ENCODE measurements around the gene ZNF608.

The ZNF608 gene

DNA sequence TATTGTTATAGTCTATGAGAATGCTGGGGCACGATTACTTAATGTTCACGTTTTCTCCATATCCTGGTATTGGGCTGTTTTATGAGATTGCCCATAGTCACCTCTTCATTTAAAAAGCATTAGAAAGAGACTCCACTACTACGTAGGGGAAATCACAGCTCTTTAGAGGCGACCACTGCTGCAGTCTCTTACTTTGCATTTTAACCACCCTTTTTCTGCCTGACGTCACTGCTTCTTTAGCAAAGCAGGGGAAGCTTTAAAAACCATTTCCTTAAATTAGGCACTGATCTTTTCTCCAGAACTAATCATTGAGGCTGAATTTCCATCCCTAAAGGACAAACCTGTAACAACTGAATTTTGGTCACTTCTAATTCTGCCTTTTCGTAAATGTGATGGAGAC is 38.9 kb downstream of the ZNF608 start:
- TF ChIP-seq GATA2 (IDR thresholded peaks at IDR 0.05; ENCODE audit: low read depth, low read length): no peak
- TF ChIP-seq GATA3 (IDR thresholded peaks at IDR 0.05; ENCODE audit: low read depth, low read length): no peak

DNA sequence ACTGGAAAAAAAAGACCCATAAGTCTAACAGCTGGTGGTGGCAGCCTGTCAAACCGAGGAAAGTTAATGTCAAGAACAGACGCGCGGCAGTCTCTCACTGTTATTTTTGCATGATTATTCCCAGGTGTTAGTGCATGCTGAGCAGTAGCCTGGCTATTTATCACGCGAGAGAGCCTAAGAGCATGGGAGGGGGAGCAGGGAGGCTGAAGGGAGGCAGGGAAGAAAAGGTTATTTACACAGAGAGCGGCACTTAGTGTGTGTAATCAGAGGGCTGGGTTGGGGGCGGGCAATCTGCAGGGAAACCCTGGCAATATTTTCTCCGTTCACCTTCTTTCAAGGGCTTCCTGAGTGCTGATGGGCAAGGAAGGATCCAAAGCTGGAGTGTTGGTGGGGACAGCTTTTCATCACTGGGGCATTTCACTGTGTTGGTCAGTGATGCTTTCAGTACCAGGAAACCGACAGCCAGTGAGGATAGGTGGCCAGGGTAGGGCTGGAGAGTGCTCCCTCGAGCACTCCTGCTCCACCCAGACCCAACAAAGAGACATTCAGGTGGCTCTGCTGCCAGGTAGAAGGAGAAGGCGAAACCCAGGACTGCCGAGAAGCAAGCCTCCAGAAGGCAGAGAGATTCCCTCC is 39.6 kb downstream of the ZNF608 start:
- TF ChIP-seq GATA2 (IDR thresholded peaks at IDR 0.05; ENCODE audit: low read depth, low read length) (no peak), GATA3 (IDR thresholded peaks at IDR 0.05; ENCODE audit: low read depth, low read length) (no peak)

DNA sequence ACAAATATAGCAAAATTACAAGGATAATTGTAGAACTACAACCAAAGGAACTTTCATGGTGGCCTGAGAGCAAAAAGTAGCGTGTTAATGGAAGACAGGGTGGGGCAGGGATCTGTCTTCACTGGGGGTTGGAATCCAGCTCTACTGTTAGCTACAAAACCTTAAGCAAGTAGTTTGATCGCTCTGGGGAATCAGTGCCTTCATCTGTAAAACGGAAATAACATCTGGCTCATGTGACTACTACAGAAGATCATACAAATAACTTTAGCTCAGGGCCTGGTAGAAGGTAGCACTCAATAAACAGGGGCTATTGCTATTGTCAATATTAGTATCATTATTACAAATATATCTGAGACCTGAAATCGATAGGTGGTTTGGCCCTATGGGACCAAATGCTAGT is 40.4 kb downstream of the ZNF608 start:
- no peak for TF ChIP-seq GATA3 (IDR thresholded peaks at IDR 0.05; ENCODE audit: low read depth, low read length)
- TF ChIP-seq GATA2 (IDR thresholded peaks at IDR 0.05; ENCODE audit: low read depth, low read length): no peak

DNA sequence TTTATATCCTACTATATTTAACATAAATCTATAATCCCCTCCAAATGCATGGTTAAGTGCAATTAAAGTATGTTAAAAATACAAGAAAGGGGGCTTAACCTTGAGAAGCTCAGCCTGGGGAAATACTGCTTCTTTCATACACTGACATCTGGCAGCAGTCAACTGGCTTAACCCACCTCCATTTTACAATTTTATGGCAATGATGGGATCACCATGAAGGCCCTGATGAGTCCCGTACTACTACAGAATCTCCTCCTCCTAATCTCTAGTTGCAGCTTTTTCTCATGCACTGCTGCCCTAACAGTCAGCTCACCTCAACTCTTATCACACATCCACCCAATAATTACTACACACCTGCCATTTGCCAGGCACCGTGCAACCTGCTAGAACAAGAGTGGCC is 40.9 kb downstream of the ZNF608 start:
- TF ChIP-seq GATA2 (IDR thresholded peaks at IDR 0.05; ENCODE audit: low read depth, low read length) (no peak), GATA3 (IDR thresholded peaks at IDR 0.05; ENCODE audit: low read depth, low read length) (no peak)

DNA sequence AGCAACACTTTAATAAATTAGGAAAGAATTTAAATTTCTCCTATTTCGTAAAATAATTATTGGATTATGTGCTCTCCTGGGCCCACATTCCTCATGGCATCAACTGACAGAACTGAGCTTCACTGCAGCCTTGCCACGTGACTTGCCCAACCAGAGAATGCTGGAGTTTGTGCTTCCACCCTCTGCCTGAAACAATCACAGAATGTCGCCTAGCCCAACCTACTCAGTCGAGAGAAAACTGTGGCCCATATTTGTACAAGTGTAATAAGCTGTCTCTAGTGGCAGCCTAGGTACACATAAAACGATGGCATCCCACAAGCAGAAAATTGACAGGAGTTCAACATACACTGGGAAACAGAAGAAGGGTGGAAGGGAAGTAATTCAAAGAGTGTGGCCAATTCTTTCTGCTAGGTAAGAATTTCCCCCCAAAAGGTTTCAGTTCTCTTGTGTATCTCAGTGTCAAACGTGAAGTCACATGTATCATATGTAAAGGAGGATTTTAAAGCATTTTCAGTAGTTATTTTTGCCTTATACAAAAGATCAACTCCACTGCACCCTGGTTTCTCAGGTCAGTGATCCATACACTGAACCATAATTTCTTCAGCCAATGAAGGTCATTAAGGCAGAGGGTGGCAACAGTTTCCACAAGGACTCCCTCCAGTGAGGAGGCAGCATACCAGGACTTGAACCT is 41.7 kb downstream of the ZNF608 start:
- TF ChIP-seq GATA3 (IDR thresholded peaks at IDR 0.05; ENCODE audit: low read depth, low read length) (no peak), GATA2 (IDR thresholded peaks at IDR 0.05; ENCODE audit: low read depth, low read length) (no peak)

DNA sequence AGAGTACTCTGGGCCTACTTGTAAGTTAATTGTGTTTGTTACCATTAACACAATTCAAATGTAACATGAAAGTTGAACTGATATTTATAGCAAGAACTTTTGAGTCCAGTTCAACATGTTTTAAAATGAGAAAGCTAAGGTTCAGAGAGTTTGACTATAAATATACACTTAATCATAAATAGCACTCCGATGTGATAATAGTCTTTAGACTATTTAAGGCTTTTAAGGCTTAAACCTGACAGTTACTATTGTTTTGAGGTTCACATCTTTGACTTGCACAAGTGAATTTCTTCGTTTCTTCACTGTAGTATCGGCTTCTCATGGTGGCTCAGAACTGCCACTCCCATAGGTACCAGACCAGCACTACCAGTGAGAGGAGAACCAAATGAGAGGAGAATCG is 42.4 kb downstream of the ZNF608 start:
- TF ChIP-seq GATA3 (IDR thresholded peaks at IDR 0.05; ENCODE audit: low read depth, low read length) (no peak), GATA2 (IDR thresholded peaks at IDR 0.05; ENCODE audit: low read depth, low read length) (no peak)

DNA sequence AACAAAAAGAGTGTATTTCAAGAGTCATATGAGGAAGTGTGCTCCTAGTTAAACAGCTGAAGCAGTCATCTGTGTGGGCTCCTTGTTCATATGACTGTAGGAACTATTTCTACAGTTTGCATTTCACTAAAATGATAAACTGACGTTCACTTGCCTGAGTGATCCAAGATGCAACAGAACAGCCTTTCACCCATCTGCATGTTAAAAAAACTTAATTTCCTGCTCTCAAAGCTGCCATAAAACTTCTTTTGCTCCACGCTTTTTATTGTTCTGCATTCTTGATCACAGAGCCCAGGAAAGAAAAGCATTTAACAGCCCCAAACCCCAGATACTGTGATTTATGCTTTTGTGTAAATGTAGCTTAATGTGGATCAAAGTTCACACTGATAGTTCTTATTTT is 43.9 kb downstream of the ZNF608 start:
- TF ChIP-seq GATA3 (IDR thresholded peaks at IDR 0.05; ENCODE audit: low read depth, low read length): no peak
- no peak for TF ChIP-seq GATA2 (IDR thresholded peaks at IDR 0.05; ENCODE audit: low read depth, low read length)

DNA sequence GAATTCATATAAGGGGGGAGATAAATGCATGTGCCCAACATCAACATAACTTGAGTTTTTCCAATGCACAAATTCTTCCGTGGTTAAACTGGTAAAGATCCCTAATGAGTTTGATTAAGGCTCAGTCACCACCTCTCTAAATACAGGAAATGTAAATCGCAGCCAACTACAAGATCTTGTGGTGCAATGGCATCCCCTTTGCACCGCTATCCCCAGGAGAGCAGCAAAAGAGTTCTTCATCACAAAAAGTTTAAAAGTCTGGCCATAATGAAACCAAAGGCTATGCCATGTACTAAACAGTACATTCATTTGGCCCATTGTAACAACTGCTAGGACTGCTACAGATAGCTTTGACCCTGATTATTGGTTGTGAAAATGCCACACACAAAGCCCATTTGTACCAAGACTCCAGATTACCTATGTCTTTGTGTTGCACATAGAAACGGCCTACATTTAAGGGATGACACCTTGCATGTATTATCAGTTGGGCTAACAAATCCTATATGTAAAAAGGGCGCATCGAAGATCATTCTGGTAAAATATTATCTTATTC is 44.5 kb downstream of the ZNF608 start:
- TF ChIP-seq GATA3 (IDR thresholded peaks at IDR 0.05; ENCODE audit: low read depth, low read length) (no peak), GATA2 (IDR thresholded peaks at IDR 0.05; ENCODE audit: low read depth, low read length) (no peak)

DNA sequence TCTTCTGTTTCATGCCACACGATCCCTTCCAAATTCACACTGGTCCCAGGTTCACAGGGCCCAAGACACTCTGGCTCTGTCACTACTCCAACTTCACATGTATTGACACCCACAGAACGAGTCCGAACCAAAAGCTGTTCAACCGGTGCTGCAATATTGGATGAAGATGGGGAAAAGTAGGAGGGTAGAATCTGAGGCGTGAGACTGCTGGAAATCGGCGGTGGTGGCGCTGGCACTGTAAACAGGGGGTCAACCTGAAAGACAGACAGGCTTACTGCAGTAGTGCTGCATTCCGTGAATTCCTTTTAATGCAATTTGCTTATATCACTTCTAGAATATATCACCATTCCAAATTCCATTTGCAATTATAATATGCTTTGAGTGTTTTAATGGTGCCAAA is 45.4 kb downstream of the ZNF608 start:
- TF ChIP-seq GATA3 (IDR thresholded peaks at IDR 0.05; ENCODE audit: low read depth, low read length): no peak
- no peak for TF ChIP-seq GATA2 (IDR thresholded peaks at IDR 0.05; ENCODE audit: low read depth, low read length)

DNA sequence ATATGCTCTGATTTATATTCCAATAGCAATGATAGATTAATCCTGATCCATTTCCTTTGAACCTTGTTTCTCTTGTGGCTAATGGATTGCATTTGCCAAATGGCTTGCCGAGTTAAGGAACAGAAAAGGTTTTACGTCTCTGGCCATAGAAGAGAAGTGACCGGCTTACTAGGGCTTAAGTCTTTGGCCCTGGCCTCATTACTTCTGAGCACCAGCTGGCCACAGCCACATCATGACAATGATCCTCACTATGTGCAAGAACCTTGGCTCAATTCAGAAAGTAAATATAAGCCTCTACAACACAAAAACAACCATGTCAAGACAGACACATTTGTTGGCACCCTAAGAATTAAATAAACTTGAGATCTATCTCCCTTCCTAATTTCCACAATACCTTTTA is 46.1 kb downstream of the ZNF608 start:
- TF ChIP-seq GATA3 (IDR thresholded peaks at IDR 0.05; ENCODE audit: low read depth, low read length): no peak
- no peak for TF ChIP-seq GATA2 (IDR thresholded peaks at IDR 0.05; ENCODE audit: low read depth, low read length)

DNA sequence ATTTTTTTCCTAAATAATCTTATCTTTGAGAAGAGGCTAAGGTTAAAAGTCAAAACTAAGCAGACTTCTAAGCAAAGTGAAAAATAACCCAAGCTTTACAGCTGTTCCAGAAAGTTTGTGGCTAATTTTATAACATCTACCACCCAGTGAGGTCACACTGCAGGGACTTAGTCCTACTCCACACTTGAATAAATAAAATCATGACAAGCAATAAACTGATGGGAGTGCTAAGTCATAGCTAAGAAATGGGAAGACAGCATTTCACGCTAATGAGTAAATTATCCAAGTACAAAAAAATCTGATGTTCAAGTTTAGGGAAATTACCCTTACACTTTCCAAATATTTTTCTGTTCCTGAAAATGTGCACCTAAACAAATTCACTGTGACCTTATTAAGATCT is 47.7 kb downstream of the ZNF608 start:
- TF ChIP-seq GATA2 (IDR thresholded peaks at IDR 0.05; ENCODE audit: low read depth, low read length) (no peak), GATA3 (IDR thresholded peaks at IDR 0.05; ENCODE audit: low read depth, low read length) (no peak)

DNA sequence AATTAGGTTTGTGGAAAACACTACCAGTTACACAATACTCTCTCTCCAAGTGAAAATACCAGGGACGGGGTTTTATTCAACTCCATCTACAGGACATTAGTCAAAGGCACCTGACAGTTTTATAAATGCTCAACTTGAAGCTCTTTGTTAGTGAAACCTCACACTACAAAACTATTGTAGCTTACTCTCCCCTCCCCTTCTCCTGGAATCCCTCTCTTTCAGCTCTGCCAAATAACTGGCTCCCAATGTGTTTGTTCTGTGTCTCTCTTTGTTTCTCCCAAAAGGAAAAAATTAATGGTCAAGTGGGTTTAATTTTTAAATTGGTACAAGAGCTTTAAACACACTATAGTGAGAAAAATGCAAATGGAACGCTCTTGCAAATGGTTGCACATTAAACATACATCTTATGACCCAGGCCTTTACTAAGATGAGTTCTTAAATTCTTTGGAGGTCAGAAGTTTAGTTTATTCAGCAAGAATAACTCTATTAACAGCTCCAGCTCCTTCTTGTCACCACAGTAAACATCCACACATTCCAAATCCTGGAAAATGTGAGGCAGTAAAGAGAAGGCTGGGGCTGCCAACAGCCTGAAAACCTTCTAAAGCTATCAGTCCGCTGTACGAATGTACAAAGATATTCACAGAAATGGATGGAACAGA is 48.4 kb downstream of the ZNF608 start:
- TF ChIP-seq GATA3 (IDR thresholded peaks at IDR 0.05; ENCODE audit: low read depth, low read length): no peak
- TF ChIP-seq GATA2 (IDR thresholded peaks at IDR 0.05; ENCODE audit: low read depth, low read length): no peak

DNA sequence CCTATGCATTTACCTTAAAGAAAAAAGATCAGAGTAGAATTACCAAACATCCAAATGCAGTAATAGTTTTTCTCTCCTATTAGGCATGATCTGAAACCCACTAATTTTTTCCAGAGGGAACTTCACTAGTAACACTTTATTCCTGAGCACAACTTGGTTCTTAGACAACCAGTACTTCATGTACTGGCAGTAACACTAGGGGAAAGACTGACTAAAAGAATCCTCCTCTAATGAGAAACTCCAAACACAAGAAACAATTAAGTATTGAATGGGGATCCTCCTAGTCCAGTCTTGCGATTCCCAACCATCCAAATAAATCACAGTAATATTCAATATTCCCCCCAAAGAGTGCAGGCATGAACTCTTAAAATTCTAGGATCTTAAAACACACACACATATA is 48.9 kb downstream of the ZNF608 start:
- TF ChIP-seq GATA2 (IDR thresholded peaks at IDR 0.05; ENCODE audit: low read depth, low read length) (no peak), GATA3 (IDR thresholded peaks at IDR 0.05; ENCODE audit: low read depth, low read length) (no peak)

DNA sequence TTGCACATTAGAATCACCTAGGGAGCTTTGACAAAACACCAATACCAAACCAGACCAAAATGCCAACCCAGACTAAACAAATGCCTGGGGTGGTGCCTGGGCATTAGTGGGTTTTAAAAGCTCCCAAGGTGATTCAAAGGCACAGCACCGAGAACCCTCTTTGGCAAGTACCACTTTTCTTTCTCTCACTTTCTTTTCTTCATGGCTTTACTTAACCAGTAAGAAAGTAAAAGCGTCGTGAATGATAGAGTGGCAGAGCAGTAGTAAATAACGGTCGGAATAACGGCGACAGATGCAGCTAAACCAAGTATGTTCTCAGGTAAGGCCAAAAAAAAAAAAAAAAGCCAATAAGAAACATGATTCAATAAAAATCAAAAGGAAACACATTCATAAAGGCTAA is 49.5 kb downstream of the ZNF608 start:
- TF ChIP-seq GATA3 (IDR thresholded peaks at IDR 0.05; ENCODE audit: low read depth, low read length) (no peak), GATA2 (IDR thresholded peaks at IDR 0.05; ENCODE audit: low read depth, low read length) (no peak)
